AG10803 (cell line): ENCODE measurements around the gene CENPQ.

ENCODE experiments used
- DNase-seq: peaks from one replicate; pipeline ENCODE4 v3.0.0; 2010; ENCODE audit warnings: low read depth
- H3K4me3 ChIP-seq: 2 replicates; pipeline ENCODE4 v1.5.1; 2011; ENCODE audit warnings: mild to moderate bottlenecking, low read length, control low read depth
- TF ChIP-seq, protein P1 (sequence below): conservative IDR thresholded peaks from 2 replicates; pipeline ENCODE4 v1.5.1; 2011; ENCODE audit warnings: mild to moderate bottlenecking, low read length, control low read depth, inconsistent platforms

The CENPQ gene

DNA sequence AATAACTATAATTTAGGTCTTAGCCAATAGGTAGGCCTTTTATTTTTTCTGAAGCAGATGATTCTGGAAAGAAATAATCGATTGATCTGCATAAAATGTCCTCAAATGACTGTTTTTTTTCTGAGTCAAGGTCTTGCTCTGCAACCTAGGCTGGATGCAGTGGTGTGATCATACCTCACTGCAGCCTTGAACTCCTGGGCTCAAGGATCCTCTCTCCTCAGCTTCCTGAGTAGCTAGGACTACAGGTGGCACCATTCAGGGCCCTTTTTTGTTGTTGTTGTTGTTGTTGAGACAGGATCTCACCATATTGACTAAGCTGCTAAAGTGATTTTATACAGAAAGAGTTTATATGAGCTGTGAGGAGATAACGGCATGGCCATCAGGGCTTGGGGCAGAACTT is 54.7 kb downstream of the CENPQ start:
- no peak overlapping the region for H3K4me3 ChIP-seq
- no peak for DNase-seq
- TF ChIP-seq, protein P1, sequence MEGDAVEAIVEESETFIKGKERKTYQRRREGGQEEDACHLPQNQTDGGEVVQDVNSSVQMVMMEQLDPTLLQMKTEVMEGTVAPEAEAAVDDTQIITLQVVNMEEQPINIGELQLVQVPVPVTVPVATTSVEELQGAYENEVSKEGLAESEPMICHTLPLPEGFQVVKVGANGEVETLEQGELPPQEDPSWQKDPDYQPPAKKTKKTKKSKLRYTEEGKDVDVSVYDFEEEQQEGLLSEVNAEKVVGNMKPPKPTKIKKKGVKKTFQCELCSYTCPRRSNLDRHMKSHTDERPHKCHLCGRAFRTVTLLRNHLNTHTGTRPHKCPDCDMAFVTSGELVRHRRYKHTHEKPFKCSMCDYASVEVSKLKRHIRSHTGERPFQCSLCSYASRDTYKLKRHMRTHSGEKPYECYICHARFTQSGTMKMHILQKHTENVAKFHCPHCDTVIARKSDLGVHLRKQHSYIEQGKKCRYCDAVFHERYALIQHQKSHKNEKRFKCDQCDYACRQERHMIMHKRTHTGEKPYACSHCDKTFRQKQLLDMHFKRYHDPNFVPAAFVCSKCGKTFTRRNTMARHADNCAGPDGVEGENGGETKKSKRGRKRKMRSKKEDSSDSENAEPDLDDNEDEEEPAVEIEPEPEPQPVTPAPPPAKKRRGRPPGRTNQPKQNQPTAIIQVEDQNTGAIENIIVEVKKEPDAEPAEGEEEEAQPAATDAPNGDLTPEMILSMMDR, result no peak

DNA sequence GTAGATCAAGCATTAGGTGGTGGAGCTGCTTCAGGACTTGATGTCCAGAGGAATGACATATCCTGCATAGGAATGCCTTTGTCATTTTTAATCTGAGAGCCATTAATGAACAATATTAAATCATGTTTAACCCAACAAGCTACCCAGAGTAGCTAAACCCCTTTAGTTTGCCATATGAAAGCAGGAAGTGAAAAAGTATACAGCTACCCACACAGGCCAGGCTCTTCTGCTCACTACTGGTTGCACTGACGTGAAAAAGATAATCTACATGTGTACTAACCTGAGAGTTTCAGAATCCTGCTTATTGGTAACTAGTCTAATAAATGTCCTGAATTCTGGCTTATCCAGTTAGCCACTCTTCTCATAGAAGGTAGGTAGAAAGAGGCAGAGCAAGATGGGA is 56.5 kb downstream of the CENPQ start:
- no peak for DNase-seq
- H3K4me3 ChIP-seq, result no peak overlapping the region
- TF ChIP-seq, protein P1, result no peak

DNA sequence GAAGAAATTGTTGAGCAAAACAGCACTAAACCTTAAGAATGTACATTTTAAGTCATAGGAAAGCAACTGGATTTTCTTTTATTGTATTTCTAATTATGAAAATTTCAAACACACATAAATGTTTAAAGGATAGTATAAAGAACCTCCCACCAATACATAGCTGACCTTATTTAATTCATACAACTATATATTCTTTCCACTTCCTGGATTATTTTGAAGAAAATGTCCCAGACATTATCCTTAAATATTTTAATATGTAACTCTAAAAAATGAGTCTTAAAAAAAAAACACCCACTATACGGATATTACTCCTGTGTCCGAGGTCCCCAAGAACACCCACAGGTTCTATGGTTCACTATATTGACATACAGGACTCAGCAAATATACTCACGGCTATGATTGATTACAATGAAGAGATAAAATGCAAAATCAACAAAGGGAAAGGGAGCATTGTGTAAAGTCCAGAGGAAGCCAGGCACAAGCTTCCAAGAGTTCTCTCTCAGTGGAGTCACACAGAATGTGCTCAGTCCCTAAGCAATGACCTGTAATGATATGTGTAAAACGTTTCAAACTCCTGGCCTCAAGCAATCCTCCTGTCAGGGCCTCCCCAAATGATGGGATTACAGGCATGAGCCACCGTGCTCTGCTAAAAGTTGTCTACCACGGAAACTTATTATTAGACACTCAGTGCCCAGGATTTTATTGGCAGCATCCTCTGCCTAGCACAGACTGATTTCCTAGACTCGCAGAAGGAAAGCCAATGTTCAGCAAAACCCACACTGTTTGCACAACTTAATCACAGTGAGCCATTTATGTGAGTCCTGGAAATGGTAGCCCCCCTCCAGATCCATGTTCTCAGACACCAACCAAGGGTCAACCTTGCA is 59.8 kb downstream of the CENPQ start:
- H3K4me3 ChIP-seq, result no peak overlapping the region
- TF ChIP-seq, protein P1, result no peak
- DNase-seq, result no peak

DNA sequence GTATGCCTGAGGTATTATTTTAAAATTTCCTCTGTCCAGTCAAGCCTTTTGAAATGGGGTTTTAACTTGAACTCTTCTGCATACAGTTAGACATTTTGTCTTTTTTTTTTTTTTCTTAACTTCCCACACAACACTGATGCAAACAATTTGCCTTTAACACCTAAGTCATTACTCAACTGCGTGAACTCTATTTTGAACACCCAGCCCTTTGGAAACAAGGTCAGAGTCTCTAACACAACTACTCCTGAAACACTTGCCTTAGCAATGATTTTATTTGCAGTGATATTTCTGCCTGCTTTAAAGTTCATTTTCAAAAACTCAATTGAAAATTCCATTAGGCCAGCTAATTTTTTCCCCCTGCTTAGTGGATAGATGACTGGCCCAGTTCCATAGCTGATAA is 60.7 kb downstream of the CENPQ start:
- no peak overlapping the region for H3K4me3 ChIP-seq
- TF ChIP-seq, protein P1, result no peak
- DNase-seq, result no peak

DNA sequence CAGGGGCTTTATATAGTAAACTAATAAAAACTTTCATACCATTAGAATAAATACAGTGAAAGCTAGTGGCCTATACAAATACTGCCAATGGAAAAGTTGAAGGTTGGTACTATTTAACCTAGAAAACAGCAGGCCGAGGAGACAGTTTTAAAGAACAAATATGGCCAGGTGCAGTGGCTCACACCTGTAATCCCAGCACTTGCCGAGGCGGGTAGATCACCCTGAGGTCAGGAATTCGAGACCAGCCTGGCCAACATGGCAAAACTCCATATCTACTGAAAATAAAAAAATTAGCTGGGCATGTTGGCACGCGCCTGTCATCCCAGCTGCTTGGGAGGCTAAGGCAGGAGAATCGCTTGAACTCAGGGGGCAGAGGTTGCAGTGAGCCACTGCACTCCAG is 61.4 kb downstream of the CENPQ start:
- H3K4me3 ChIP-seq, result no peak overlapping the region
- DNase-seq, result no peak
- TF ChIP-seq, protein P1, result no peak

DNA sequence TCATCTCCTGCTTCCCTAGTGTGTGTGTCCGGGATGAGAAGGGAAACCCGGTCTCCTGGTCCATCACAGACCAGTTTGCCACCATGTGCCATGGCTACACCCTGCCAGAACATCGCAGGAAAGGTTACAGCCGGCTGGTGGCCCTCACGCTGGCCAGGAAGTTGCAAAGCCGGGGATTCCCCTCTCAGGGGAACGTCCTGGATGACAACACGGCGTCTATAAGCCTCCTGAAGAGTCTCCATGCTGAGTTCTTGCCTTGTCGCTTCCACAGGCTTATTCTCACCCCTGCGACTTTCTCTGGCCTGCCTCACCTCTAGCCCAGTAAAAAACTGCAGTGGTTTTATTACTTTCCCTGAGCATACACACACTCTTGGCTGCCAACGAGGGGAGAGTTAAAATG is 63.4 kb downstream of the CENPQ start:
- TF ChIP-seq, protein P1, result no peak
- DNase-seq, result no peak

DNA sequence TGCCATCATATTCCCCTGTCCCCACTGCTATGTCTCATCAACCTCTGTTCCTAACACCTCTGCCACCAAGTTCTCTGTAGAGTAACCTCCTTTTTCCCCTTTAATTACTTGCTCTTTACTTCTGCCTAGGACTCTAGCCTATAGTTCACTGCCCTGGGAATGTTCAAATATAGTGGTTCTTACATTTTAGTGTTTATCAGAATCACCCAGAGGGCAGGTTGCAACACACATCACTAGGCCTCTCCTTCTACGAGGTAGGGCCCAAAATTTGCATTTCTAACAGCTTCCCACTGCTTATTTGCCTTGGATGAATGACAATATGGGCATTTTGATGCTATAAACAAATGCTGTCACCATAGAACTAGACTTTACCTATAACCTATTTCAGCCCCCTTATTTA is 64.2 kb downstream of the CENPQ start:
- H3K4me3 ChIP-seq, result no peak overlapping the region
- DNase-seq, result no peak
- TF ChIP-seq, protein P1, result no peak

More for the DNA sequence above, 63.4 kb downstream of the CENPQ start:
- H3K4me3 ChIP-seq, result no peak overlapping the region
